NCI-H82 treated with DMSO at 0.1 percent for 48 hours (cell line): ENCODE results near the gene HOXB9.

ENCODE experiments used
- DNase-seq: peaks from one replicate; lab custom pipeline; 2025; ENCODE audit not compliant: unreplicated experiment; lab: John Stamatoyannopoulos, UW

HOXB9 gene

GRCh38 chr17:48624544-48625494, 1.3 kb downstream of the HOXB9 start:
- DNase-seq: no peak

- DNase-seq: no peak
These were observed 2.0 kb downstream of the HOXB9 start for GRCh38 chr17:48624118-48624517.

- no peak for DNase-seq
These were observed 2.6 kb downstream of the HOXB9 start for GRCh38 chr17:48623583-48623982.

GRCh38 chr17:48622857-48623256, 3.3 kb downstream of the HOXB9 start:
- no peak for DNase-seq

GRCh38 chr17:48621410-48622392, 4.5 kb downstream of the HOXB9 start:
- DNase-seq: no peak

GRCh38 chr17:48620461-48621139, 5.6 kb downstream of the HOXB9 start:
- DNase-seq: no peak

GRCh38 chr17:48619826-48620449, 6.2 kb downstream of the HOXB9 start:
- DNase-seq: no peak

- DNase-seq: peak; percentile 30
These were observed 7.8 kb downstream of the HOXB9 start for GRCh38 chr17:48618256-48618896.

GRCh38 chr17:48617471-48618255, 8.5 kb downstream of the HOXB9 start:
- no peak for DNase-seq

- DNase-seq: no peak
These were observed 9.3 kb downstream of the HOXB9 start for GRCh38 chr17:48616717-48617470.

- no peak for DNase-seq
These were observed 10.0 kb downstream of the HOXB9 start for GRCh38 chr17:48615963-48616716.

- no peak for DNase-seq
These were observed 10.9 kb downstream of the HOXB9 start, which contains the start of gene HOXB8 for GRCh38 chr17:48615047-48615962. HOXB8 (minus strand) TSS chr17:48615292; CDS start chr17:48614704, 588 bp downstream.

- DNase-seq: no peak
These were observed 12.1 kb downstream of the HOXB9 start for GRCh38 chr17:48613862-48614694.

GRCh38 chr17:48612854-48613691, 13.1 kb downstream of the HOXB9 start:
- no peak for DNase-seq

GRCh38 chr17:48612456-48612853, 13.7 kb downstream of the HOXB9 start:
- DNase-seq: no peak
